K562 (cell line): ENCODE measurements around the gene CLIP1. TPM values are rescaled to one million over a fixed set of nuclear protein-coding genes. Genes with fewer than 3 reads are reported as not detected.

Experiments used
- CAMTA2 ChIP-seq: fragments of 250-450 bp; sonication (Bioruptor Pico); conservative IDR thresholded peaks from 2 replicates; pipeline ENCODE4 v1.5.1; 2022
- CBX2 ChIP-seq: fragments of 200-600 bp; sonication (generic); IDR thresholded peaks from one replicate; pipeline ENCODE4 v1.6.1; 2012; ENCODE audit warnings: mild to moderate bottlenecking, low read length, inconsistent platforms; ENCODE audit not compliant: insufficient read depth, poor library complexity, severe bottlenecking
- CBX5 ChIP-seq: IDR thresholded peaks from 2 replicates; pipeline ENCODE4 v1.6.1; 2014; ENCODE audit warnings: low read depth, borderline replicate concordance
- DDX20 ChIP-seq: fragments of 450-650 bp; IDR thresholded peaks from 2 replicates; pipeline ENCODE4 v1.6.1; 2016; ENCODE audit warnings: missing genetic modification characterization, low read depth, mild to moderate bottlenecking, missing compliant biosample characterization, moderate library complexity
- ELK3 ChIP-seq: fragments of 450-650 bp; formaldehyde crosslinking; IDR thresholded peaks from 2 replicates; pipeline ENCODE4 v1.4.0; 2020; ENCODE audit warnings: mild to moderate bottlenecking
- GATA2 ChIP-seq: sonication (generic); formaldehyde crosslinking; IDR thresholded peaks from 2 replicates; pipeline ENCODE4 v1.4.0; 2020; ENCODE audit warnings: mild to moderate bottlenecking, missing genetic modification reagents
- KAT2B ChIP-seq: IDR thresholded peaks from one replicate; pipeline ENCODE4 v1.6.1; 2012; ENCODE audit warnings: low read depth, mild to moderate bottlenecking, control low read depth, inconsistent platforms, low read length, moderate library complexity
- KLF1 ChIP-seq: fragments of 450-650 bp; IDR thresholded peaks from 2 replicates; pipeline ENCODE4 v1.6.1; 2016; ENCODE audit warnings: missing genetic modification characterization, missing compliant biosample characterization
- MAFF ChIP-seq: IDR thresholded peaks from 2 replicates; pipeline ENCODE4 v1.6.1; 2012; ENCODE audit warnings: low read length, improper control_type of control experiment
- MAFK ChIP-seq: IDR thresholded peaks from 2 replicates; pipeline ENCODE4 v1.6.1; 2011; ENCODE audit warnings: low read length, improper control_type of control experiment
- MTA1 ChIP-seq: fragments of 450-650 bp; IDR thresholded peaks from 2 replicates; pipeline ENCODE4 v1.6.1; 2017; ENCODE audit warnings: borderline replicate concordance
- NCOA1 ChIP-seq: fragments of 450-650 bp; IDR thresholded peaks from 2 replicates; pipeline ENCODE4 v1.6.1; 2016; ENCODE audit warnings: low read depth
- NR2C1 ChIP-seq, 2 experiments: fragments of 450-650 bp; IDR thresholded peaks; 2 replicates each; pipeline ENCODE4 v1.6.1; 2017; ENCODE audit warnings: mild to moderate bottlenecking in 2 of 2, antibody characterized with exemption in 1 of 2, inconsistent platforms in 1 of 2, missing compliant biosample characterization in 1 of 2, missing genetic modification characterization in 1 of 2
- RAD21 ChIP-seq, 2 experiments: fragments of 250-450 bp in 1 of 2; fragments of 450-650 bp in 1 of 2; sonication (Bioruptor Pico) in 1 of 2; formaldehyde crosslinking in 1 of 2; IDR thresholded peaks in 1 of 2; conservative IDR thresholded peaks in 1 of 2; 2 replicates each; pipeline versions ENCODE4 v1.4.0 to v1.8.0; 2020 to 2022; ENCODE audit warnings: mild to moderate bottlenecking in 2 of 2, moderate library complexity in 1 of 2
- TCFL5 ChIP-seq: fragments of 250-450 bp; sonication (Bioruptor Pico); conservative IDR thresholded peaks from 2 replicates; pipeline ENCODE4 v1.6.1; 2021; ENCODE audit warnings: mild to moderate bottlenecking, moderate library complexity, matching md5 sums
- ZNF12 ChIP-seq: sonication (generic); formaldehyde crosslinking; IDR thresholded peaks from 2 replicates; pipeline ENCODE4 v1.4.0; 2020; ENCODE audit warnings: mild to moderate bottlenecking, missing genetic modification reagents
- ZNF121 ChIP-seq: sonication (generic); formaldehyde crosslinking; conservative IDR thresholded peaks from 2 replicates; pipeline ENCODE4 v1.8.0; 2022; ENCODE audit warnings: missing genetic modification reagents
- ZNF436 ChIP-seq: fragments of 250-450, 450-650 bp; sonication (Bioruptor Pico); formaldehyde crosslinking; IDR thresholded peaks from 2 replicates; pipeline ENCODE4 v1.7.0; 2020; ENCODE audit warnings: mild to moderate bottlenecking
- ZNF830 ChIP-seq: fragments of 250-450 bp; sonication (Bioruptor Pico); IDR thresholded peaks from 2 replicates; pipeline ENCODE4 v1.5.0; 2021; ENCODE audit warnings: mild to moderate bottlenecking
- polyA plus RNA-seq, 8 experiments: library from polyadenylated mRNA; depleted of rRNA in 4 of 8; stranded (reverse) in 5 of 8; unstranded in 3 of 8; fragments of >200 nt; fragmentation: Nextera tagmentation in 2 of 8; fragmentation: Illumina TruSeq in 1 of 8; extraction: Ambion mirVana in 2 of 8; extraction: Trizol in 1 of 8; gene quantifications; 2 replicates each; pipeline versions ENCODE4 v1.2.1 to v1.2.3, GENCODE V29; 2011 to 2014; ENCODE audit warnings: inconsistent platforms in 1 of 8, missing spikeins in 1 of 8
- total RNA-seq, 7 experiments: library from RNA; depleted of rRNA in 6 of 7; stranded (reverse); fragments of >200 nt in 6 of 7; fragmentation: Illumina TruSeq in 2 of 7; extraction: Trizol in 2 of 7; gene quantifications; 2 replicates each; pipeline versions ENCODE4 v1.2.1 to v1.2.3, GENCODE V29; 2011 to 2021; ENCODE audit warnings: low replicate concordance in 1 of 7
- TF ChIP-seq, protein P1 (sequence below): sonication (generic); formaldehyde crosslinking; IDR thresholded peaks from 2 replicates; pipeline ENCODE4 v1.8.1; 2023; ENCODE audit warnings: mild to moderate bottlenecking, missing genetic modification reagents, moderate library complexity
- TF ChIP-seq, protein P2 (sequence below): sonication (generic); formaldehyde crosslinking; IDR thresholded peaks from 2 replicates; pipeline ENCODE4 v1.8.1; 2023; ENCODE audit warnings: missing genetic modification reagents, mild to moderate bottlenecking, borderline replicate concordance

The CLIP1 gene
- total and polyA plus RNA-seq, 9 of the 15 experiments (the other 6 are each of a cell fraction or from before 2014, with no cell fraction given) = 5.8 to 33.9 (median 27.6) TPM

- TF ChIP-seq CBX5 (no peak), ZNF12 (CRISPR knock-in tag) (no peak), NCOA1 (no peak), GATA2 (CRISPR knock-in tag) (no peak), ZNF121 (CRISPR knock-in tag) (no peak), KAT2B (no peak), RAD21 (CRISPR knock-in tag; conservative IDR thresholded peaks at IDR 0.05 in 1 of 2, IDR thresholded peaks at IDR 0.05 in 1 of 2) (no peak), MAFK (no peak), KLF1 (no peak), ZNF830 (CRISPR knock-in tag) (no peak), TCFL5 (no peak), CAMTA2 (CRISPR knock-in tag) (no peak), MAFF (no peak), ZNF436 (no peak), MTA1 (no peak), DDX20 (tag) (no peak), NR2C1 (IDR thresholded peaks at IDR 0.05) (no peak), NR2C1 (tag; IDR thresholded peaks at IDR 0.05) (peak; percentile 80), ELK3 (CRISPR knock-in tag) (no peak), CBX2 (no peak)
- TF ChIP-seq, protein P1, sequence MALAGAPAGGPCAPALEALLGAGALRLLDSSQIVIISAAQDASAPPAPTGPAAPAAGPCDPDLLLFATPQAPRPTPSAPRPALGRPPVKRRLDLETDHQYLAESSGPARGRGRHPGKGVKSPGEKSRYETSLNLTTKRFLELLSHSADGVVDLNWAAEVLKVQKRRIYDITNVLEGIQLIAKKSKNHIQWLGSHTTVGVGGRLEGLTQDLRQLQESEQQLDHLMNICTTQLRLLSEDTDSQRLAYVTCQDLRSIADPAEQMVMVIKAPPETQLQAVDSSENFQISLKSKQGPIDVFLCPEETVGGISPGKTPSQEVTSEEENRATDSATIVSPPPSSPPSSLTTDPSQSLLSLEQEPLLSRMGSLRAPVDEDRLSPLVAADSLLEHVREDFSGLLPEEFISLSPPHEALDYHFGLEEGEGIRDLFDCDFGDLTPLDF (CRISPR knock-in tag) = no peak
- TF ChIP-seq, protein P2, sequence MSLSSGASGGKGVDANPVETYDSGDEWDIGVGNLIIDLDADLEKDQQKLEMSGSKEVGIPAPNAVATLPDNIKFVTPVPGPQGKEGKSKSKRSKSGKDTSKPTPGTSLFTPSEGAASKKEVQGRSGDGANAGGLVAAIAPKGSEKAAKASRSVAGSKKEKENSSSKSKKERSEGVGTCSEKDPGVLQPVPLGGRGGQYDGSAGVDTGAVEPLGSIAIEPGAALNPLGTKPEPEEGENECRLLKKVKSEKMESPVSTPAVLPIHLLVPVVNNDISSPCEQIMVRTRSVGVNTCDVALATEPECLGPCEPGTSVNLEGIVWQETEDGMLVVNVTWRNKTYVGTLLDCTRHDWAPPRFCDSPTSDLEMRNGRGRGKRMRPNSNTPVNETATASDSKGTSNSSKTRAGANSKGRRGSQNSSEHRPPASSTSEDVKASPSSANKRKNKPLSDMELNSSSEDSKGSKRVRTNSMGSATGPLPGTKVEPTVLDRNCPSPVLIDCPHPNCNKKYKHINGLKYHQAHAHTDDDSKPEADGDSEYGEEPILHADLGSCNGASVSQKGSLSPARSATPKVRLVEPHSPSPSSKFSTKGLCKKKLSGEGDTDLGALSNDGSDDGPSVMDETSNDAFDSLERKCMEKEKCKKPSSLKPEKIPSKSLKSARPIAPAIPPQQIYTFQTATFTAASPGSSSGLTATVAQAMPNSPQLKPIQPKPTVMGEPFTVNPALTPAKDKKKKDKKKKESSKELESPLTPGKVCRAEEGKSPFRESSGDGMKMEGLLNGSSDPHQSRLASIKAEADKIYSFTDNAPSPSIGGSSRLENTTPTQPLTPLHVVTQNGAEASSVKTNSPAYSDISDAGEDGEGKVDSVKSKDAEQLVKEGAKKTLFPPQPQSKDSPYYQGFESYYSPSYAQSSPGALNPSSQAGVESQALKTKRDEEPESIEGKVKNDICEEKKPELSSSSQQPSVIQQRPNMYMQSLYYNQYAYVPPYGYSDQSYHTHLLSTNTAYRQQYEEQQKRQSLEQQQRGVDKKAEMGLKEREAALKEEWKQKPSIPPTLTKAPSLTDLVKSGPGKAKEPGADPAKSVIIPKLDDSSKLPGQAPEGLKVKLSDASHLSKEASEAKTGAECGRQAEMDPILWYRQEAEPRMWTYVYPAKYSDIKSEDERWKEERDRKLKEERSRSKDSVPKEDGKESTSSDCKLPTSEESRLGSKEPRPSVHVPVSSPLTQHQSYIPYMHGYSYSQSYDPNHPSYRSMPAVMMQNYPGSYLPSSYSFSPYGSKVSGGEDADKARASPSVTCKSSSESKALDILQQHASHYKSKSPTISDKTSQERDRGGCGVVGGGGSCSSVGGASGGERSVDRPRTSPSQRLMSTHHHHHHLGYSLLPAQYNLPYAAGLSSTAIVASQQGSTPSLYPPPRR = no peak
Measured at GRCh38 chr12:122327494-122328385, 94.7 kb downstream of the CLIP1 start (continued).
